GM10248 (cell line): ENCODE measurements around the gene ALDOC.

Source experiments
- CTCF ChIA-PET: fragments of 300-600 bp; sonication (Branson Sonifier 250); formaldehyde crosslinking; extraction: SDS; loops from one replicate; lab custom pipeline; 2021; ENCODE audit warnings: antibody characterized with exemption; lab: Yijun Ruan, JAX
- POLR2A ChIA-PET: fragments of 350-650 bp; sonication (Branson Sonifier 250); formaldehyde crosslinking; extraction: SDS; loops from one replicate; lab custom pipeline; 2020; ENCODE audit warnings: antibody characterized with exemption; lab: Yijun Ruan, JAX
- DNase-seq: peaks from one replicate; pipeline ENCODE4 v3.0.0; 2012; ENCODE audit errors: extremely low spot score
- TF ChIP-seq, protein P1 (sequence below): IDR thresholded peaks from 2 replicates; pipeline ENCODE4 v1.5.1; 2012; ENCODE audit warnings: mild to moderate bottlenecking, low read depth; ENCODE audit errors: extremely low read depth, missing control alignments, control extremely low read depth

Gene ALDOC

DNA sequence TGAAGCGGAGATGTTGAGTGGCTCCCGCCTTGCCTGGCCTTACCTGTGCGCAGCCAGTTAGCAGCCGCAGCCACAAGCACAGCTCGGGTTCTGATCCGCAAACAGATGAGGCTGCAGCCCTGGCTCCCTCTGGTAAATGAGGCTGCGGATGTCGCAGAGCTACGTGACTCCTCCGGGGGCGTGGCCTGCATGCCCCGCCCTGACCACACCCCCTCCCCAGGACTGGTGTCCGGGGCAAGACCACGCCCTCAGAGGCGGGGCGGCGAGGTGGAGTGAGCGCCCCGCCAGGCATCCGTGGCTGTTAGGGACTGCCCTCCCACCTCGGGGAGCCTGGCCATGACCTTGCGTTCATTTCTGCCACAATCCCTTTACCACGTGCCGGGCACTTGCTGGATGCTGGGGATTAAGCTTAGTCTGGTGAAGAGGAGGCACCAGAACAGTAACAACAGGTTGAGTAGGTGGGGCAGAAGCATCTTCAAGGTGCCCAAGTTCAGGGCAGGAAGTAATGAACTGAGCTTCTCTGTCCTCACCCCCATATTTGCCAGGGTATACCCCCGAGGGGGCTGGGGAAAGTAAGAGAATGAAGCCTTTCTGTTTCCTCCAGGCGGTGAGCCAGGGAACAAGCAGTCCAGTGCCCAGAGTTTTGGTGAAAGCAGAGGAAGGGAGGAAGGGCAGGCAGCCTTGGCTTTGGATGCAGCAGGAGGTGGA, at the start of gene ALDOC:
TSS of gene ALDOC (minus strand) at position 138 of the 708 bp plus-strand sequence. CDS start 1,363 bp downstream, outside the sequence.
- peak; percentile 99 for DNase-seq
- TF ChIP-seq, protein P1, sequence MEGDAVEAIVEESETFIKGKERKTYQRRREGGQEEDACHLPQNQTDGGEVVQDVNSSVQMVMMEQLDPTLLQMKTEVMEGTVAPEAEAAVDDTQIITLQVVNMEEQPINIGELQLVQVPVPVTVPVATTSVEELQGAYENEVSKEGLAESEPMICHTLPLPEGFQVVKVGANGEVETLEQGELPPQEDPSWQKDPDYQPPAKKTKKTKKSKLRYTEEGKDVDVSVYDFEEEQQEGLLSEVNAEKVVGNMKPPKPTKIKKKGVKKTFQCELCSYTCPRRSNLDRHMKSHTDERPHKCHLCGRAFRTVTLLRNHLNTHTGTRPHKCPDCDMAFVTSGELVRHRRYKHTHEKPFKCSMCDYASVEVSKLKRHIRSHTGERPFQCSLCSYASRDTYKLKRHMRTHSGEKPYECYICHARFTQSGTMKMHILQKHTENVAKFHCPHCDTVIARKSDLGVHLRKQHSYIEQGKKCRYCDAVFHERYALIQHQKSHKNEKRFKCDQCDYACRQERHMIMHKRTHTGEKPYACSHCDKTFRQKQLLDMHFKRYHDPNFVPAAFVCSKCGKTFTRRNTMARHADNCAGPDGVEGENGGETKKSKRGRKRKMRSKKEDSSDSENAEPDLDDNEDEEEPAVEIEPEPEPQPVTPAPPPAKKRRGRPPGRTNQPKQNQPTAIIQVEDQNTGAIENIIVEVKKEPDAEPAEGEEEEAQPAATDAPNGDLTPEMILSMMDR: no peak
- ChIA-PET CTCF (interaction anchor here (0.6 to 3.0 kb wide), 7 partner anchors 16 to 67 kb away, joined by 3 to 12 read pairs (median 5); no protein-coding TSS in a partner anchor), POLR2A (interaction anchor here (0.6 to 1.3 kb wide), 5 partner anchors 8 to 145 kb away, joined by 3 to 8 read pairs (median 3); partner anchors contain the start of genes BLTP2 and RPL23A)

DNA sequence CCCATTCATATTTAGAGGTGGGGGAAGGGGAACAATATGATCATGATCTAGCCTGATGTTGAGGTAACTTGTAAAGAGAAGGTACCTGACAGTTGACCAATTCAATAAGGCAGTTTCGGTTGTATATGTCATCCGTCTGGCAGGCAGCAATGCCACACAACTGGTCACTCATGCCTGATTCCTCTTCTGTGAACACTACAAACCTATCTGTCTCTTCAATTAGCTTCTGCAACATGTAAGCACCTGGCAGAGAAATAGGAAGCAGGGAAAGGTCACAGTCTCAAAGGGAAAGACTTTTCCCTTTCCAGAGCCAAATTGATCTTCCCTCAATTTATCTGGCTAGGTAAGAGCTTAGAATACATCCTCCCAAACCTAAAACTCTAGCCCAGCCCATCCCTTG, 47.5 kb upstream of the ALDOC start:
- TF ChIP-seq, protein P1: no peak
- POLR2A ChIA-PET: interaction anchor here (0.9 kb wide), 1 partner anchor 10 kb away, joined by 3 read pairs; no protein-coding TSS in a partner anchor
- CTCF ChIA-PET: interaction anchor here (0.9 to 5.6 kb wide), 2 partner anchors 12 to 41 kb away, joined by 3 to 42 read pairs; partner anchors contain the start of gene RSKR
- no peak for DNase-seq

DNA sequence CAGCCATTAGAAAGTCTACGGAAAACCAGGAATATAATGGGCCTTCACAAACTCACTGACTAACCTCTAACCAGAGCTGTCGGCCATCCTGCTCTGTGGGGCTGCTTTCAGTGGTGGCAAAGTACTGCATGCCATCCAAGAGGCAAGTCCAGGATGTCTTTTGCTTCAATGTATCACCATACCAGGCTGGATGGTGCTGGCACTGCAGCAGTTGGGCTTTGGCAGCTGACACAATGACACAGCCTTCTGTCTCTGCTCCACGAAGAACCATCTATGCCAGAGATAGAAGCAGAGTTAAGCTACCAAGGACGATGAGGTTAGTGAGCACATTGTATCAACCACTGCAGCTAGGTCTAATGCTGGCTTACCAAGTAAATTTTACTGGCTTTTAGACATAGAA, 47.0 kb upstream of the ALDOC start:
- POLR2A ChIA-PET: interaction anchor here (0.9 kb wide), 1 partner anchor 11 kb away, joined by 3 read pairs; no protein-coding TSS in a partner anchor
- CTCF ChIA-PET: interaction anchor here (0.9 to 5.6 kb wide), 3 partner anchors 12 to 41 kb away, joined by 3 to 42 read pairs (median 3); partner anchors contain the start of gene RSKR
- no peak for DNase-seq
- TF ChIP-seq, protein P1: no peak

DNA sequence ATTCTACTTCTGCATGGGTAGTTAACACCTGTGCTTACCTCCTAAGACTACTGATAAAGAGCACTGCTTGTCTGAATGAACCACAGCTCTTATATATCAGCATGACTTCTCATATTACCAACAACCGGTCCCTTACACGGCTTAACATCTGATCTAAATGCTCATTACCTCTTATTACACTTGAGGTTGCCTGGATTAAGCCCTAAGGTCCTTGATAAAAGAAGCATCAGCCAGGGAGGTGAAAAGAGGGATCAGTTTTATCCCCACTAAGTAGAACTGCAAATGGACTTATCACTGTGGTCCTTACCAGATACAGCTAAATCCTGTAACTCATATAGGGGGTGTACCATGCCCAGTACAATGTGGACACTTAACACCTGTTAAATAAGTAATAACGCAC, 45.5 kb upstream of the ALDOC start:
- DNase-seq: no peak
- TF ChIP-seq, protein P1: no peak
- CTCF ChIA-PET: interaction anchor here (0.8 to 5.6 kb wide), 4 partner anchors 10 to 20 kb away, joined by 3 to 42 read pairs (median 3); partner anchors contain the start of gene RSKR
- POLR2A ChIA-PET: no interaction called here

DNA sequence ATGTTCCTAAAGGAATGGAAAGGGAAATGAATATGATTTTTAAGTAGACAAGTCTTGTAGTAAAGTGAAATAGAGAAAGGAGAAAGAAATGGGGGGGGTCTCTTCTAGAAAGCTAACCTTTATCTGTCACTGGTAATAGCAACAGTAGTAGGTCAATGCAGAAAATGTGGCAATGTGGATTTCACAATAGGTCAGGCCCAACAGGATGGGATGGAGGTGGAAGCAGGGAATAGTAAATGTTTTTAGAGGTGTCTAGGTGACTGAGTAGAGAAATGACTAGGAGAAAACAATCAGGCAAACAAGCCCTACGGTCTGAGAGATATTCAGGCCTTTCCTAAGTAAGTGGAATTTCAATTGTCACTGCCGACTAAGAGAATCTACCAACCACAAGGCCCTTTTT, 43.3 kb upstream of the ALDOC start:
- CTCF ChIA-PET: interaction anchor here (0.8 to 1.9 kb wide), 7 partner anchors 9 to 74 kb away, joined by 3 to 5 read pairs (median 4); no protein-coding TSS in a partner anchor
- DNase-seq: no peak
- TF ChIP-seq, protein P1: no peak
- POLR2A ChIA-PET: interaction anchor here (0.7 kb wide), 1 partner anchor 24 kb away, joined by 3 read pairs; no protein-coding TSS in a partner anchor

DNA sequence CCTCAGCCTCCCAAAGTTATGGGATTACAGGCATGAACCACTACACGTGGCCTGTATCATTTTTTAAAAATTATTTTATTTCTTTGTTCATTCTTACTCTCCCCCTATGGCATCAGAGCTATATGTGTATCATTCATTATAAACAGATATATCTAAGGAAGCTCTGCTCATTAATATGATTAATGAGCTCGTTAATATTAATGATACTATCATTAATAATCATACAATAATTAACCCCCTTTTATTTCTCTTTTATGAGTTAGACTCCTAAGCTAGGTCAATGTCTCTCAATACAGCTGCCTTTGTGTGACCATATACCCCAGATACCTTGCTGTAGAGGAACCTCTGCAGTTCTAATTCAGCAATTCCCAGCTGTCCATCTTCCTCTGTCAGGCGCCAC, 41.8 kb upstream of the ALDOC start:
- POLR2A ChIA-PET: no interaction called here
- TF ChIP-seq, protein P1: no peak
- CTCF ChIA-PET: interaction anchor here (0.7 to 1.9 kb wide), 10 partner anchors 10 to 499 kb away, joined by 3 to 6 read pairs (median 3); partner anchors contain the start of gene PIGS
- no peak for DNase-seq
